K562 (cell line): ENCODE measurements around the gene ALOXE3. TPM values are rescaled to one million over a fixed set of nuclear protein-coding genes. Genes with fewer than 3 reads are reported as not detected.

Experiments used
- ATAC-seq: fragments of 200-7000 bp; cut with Tn5 transposase; 3 replicates; pipeline ENCODE4 v1.9.1; 2020; ENCODE audit warnings: moderate library complexity
- BruUV-seq: library from RNA; stranded (reverse); fragments of 400-500 nt; replicated peaks from 2 replicates; lab custom pipeline; 2021; lab: Mats Ljungman, UMichigan
- CTCF ChIA-PET: fragments of 300-600 bp; formaldehyde crosslinking; extraction: SDS; loops from one replicate; lab custom pipeline; 2021; ENCODE audit warnings: low intra/inter-chr PET ratio; lab: Yijun Ruan, JAX
- POLR2A ChIA-PET: fragments of 300-600, 350-650 bp; sonication (Branson Sonifier 250); formaldehyde crosslinking; extraction: SDS; loops from one replicate; lab custom pipeline; 2021; ENCODE audit warnings: antibody characterized with exemption, inconsistent platforms; lab: Yijun Ruan, JAX
- DNase-seq, 4 experiments: peaks; one replicate each; pipeline versions ENCODE4 v3.0.0 to v3.0.0-alpha.2; 2011 to 2018; ENCODE audit warnings: low spot score in 3 of 4, mixed read lengths in 3 of 4; ENCODE audit errors: extremely low read depth in 1 of 4
- FAIRE-seq: peaks from 2 replicates; lab custom pipeline; 2011; peaks lifted over from hg19 to GRCh38; lab: Jason Lieb, UNC
- H2AFZ ChIP-seq: 2 replicates; pipeline ENCODE4 v1.6.0; 2011; ENCODE audit warnings: low read depth, low read length, control low read depth, inconsistent platforms
- H3K27ac ChIP-seq: fragments of 200-600 bp; 3 replicates; pipeline ENCODE4 v1.8.0; 2011; ENCODE audit warnings: low read depth, mild to moderate bottlenecking, control low read depth, inconsistent platforms, low read length, moderate library complexity, mixed read lengths; ENCODE audit errors: extremely low read depth
- H3K27me3 ChIP-seq, 2 experiments: fragments of 300-600 bp in 1 of 2; 2 replicates in 1 of 2; 3 replicates in 1 of 2; pipeline versions ENCODE4 v1.6.0 to v1.8.0; 2011; ENCODE audit warnings: inconsistent platforms in 2 of 2, low read length in 2 of 2, mild to moderate bottlenecking in 1 of 2, mixed read lengths in 1 of 2, moderate library complexity in 1 of 2; ENCODE audit not compliant: control insufficient read depth in 2 of 2, insufficient read depth in 2 of 2
- H3K36me3 ChIP-seq: fragments of 300-600 bp; 3 replicates; pipeline ENCODE4 v1.8.0; 2011; ENCODE audit warnings: mild to moderate bottlenecking, low read length, inconsistent platforms; ENCODE audit not compliant: control insufficient read depth, insufficient read depth
- H3K4me1 ChIP-seq, 2 experiments: fragments of 200-600 bp in 1 of 2; replicated peaks in 1 of 2; 2 replicates in 1 of 2; 3 replicates in 1 of 2; pipeline versions ENCODE4 v1.5.1 to v1.8.0; 2011; ENCODE audit warnings: inconsistent platforms in 2 of 2, low read length in 2 of 2, mild to moderate bottlenecking in 1 of 2, mixed read lengths in 1 of 2, moderate library complexity in 1 of 2; ENCODE audit not compliant: control insufficient read depth in 2 of 2, insufficient read depth in 2 of 2
- H3K4me2 ChIP-seq: 2 replicates; pipeline ENCODE4 v1.6.1; 2011; ENCODE audit warnings: low read length, control low read depth, inconsistent platforms, mixed read lengths; ENCODE audit not compliant: insufficient read depth
- H3K4me3 ChIP-seq: fragments of 200-600 bp; sonication (generic), shearing (Covaris generic); 2 replicates; pipeline ENCODE4 v1.5.1; 2016; ENCODE audit warnings: control low read depth, inconsistent platforms
- H3K79me2 ChIP-seq: fragments of 200-600 bp; 3 replicates; pipeline ENCODE4 v1.8.0; 2011; ENCODE audit warnings: low read length, inconsistent platforms; ENCODE audit not compliant: control insufficient read depth, insufficient read depth
- H3K9ac ChIP-seq, 2 experiments: 2 replicates each; pipeline versions ENCODE4 v1.6.0 to v1.6.1; 2011; ENCODE audit warnings: low read depth in 2 of 2, low read length in 2 of 2, control low read depth in 1 of 2, inconsistent platforms in 1 of 2, mild to moderate bottlenecking in 1 of 2, mixed read lengths in 1 of 2; ENCODE audit not compliant: insufficient read depth in 1 of 2
- H3K9me1 ChIP-seq: one replicate; pipeline ENCODE4 v1.6.0; 2011; ENCODE audit warnings: inconsistent platforms, mild to moderate bottlenecking, low read length, moderate library complexity; ENCODE audit not compliant: control insufficient read depth, insufficient read depth
- H3K9me3 ChIP-seq: replicated peaks from 2 replicates; pipeline ENCODE4 v1.5.1; 2011; ENCODE audit warnings: low read depth, low read length, inconsistent platforms; ENCODE audit not compliant: control insufficient read depth, insufficient read depth
- H4K20me1 ChIP-seq: replicated peaks from 2 replicates; pipeline ENCODE4 v1.6.1; 2011; ENCODE audit warnings: low read length, inconsistent platforms, mixed read lengths; ENCODE audit not compliant: control insufficient read depth, insufficient read depth
- ETV1 ChIP-seq: fragments of 450-650 bp; conservative IDR thresholded peaks from 2 replicates; pipeline ENCODE4 v1.6.1; 2016; ENCODE audit warnings: missing genetic modification characterization, control low read depth, low read depth, missing compliant biosample characterization
- HDAC8 ChIP-seq: fragments of 450-650 bp; IDR thresholded peaks from 2 replicates; pipeline ENCODE4 v1.6.1; 2016; ENCODE audit warnings: mild to moderate bottlenecking, missing genetic modification characterization, moderate library complexity, missing compliant biosample characterization
- MLX ChIP-seq, 2 experiments: fragments of 450-650 bp in 1 of 2; sonication (generic) in 1 of 2; formaldehyde crosslinking; conservative IDR thresholded peaks; 2 replicates each; pipeline versions ENCODE4 v1.4.0 to v1.8.1; 2020 to 2022; ENCODE audit warnings: mild to moderate bottlenecking in 1 of 2, missing genetic modification reagents in 1 of 2
- NEUROD1 ChIP-seq: fragments of 150-350 bp; IDR thresholded peaks from 2 replicates; pipeline ENCODE4 v1.6.1; 2014; ENCODE audit warnings: borderline replicate concordance, low read length, low read depth; ENCODE audit not compliant: partially characterized antibody
- NFATC3 ChIP-seq: fragments of 450-650 bp; IDR thresholded peaks from 2 replicates; pipeline ENCODE4 v1.6.1; 2017; ENCODE audit warnings: mild to moderate bottlenecking
- PHF8 ChIP-seq: fragments of 200-600 bp; sonication (generic); IDR thresholded peaks from 2 replicates; pipeline ENCODE4 v1.6.1; 2012; ENCODE audit warnings: mixed run types, mild to moderate bottlenecking, inconsistent platforms, low read length, moderate library complexity, borderline replicate concordance
- PML ChIP-seq: IDR thresholded peaks from 2 replicates; pipeline ENCODE4 v1.6.1; 2012; ENCODE audit warnings: low read length, inconsistent platforms
- POLR3G ChIP-seq: IDR thresholded peaks from 2 replicates; pipeline ENCODE4 v1.6.1; 2011; ENCODE audit not compliant: insufficient read length, insufficient replicate concordance; ENCODE audit errors: extremely low read depth
- RBBP5 ChIP-seq: fragments of 200-600 bp; sonication (generic); IDR thresholded peaks from 2 replicates; pipeline ENCODE4 v1.6.1; 2012; ENCODE audit warnings: borderline replicate concordance, mild to moderate bottlenecking, low read length, control low read depth, inconsistent platforms; ENCODE audit not compliant: insufficient read depth, poor library complexity, severe bottlenecking
- ZNF57 ChIP-seq: fragments of 450-650 bp; formaldehyde crosslinking; IDR thresholded peaks from 2 replicates; pipeline ENCODE4 v1.4.0; 2020; ENCODE audit warnings: mild to moderate bottlenecking, moderate library complexity
- ZNF707 ChIP-seq: fragments of 250-450 bp; sonication (Bioruptor Pico); conservative IDR thresholded peaks from 2 replicates; pipeline ENCODE4 v1.8.0; 2022; ENCODE audit warnings: inconsistent platforms, mild to moderate bottlenecking, moderate library complexity
- WGBS: fragments of 100-300 bp; shearing (Covaris generic); methylation state at CpG from one replicate; pipeline ENCODE4 v1.1.6; 2016; ENCODE audit warnings: low coverage, mixed read lengths; ENCODE audit not compliant: insufficient coverage; ENCODE audit errors: missing lambda C conversion rate; 5-methylcytosine and 5-hydroxymethylcytosine counted together
- in situ Hi-C: fragments of 300-500 bp; cut with MboI; formaldehyde crosslinking; loops from 4 replicates; pipeline ENCODE4 v1.15.0; 2018; ENCODE audit warnings: inconsistent platforms, mixed read lengths
- intact Hi-C: fragments of 100-400 bp; cut with micrococcal nuclease; formaldehyde crosslinking; loops from 2 replicates; pipeline ENCODE4 v1.14.2; 2022
- polyA plus RNA-seq, 8 experiments: library from polyadenylated mRNA; depleted of rRNA in 4 of 8; stranded (reverse) in 5 of 8; unstranded in 3 of 8; fragments of >200 nt; fragmentation: Nextera tagmentation in 2 of 8; fragmentation: Illumina TruSeq in 1 of 8; extraction: Ambion mirVana in 2 of 8; extraction: Trizol in 1 of 8; gene quantifications; 2 replicates each; pipeline versions ENCODE4 v1.2.1 to v1.2.3, GENCODE V29; 2011 to 2014; ENCODE audit warnings: inconsistent platforms in 1 of 8, missing spikeins in 1 of 8
- total RNA-seq, 7 experiments: library from RNA; depleted of rRNA in 6 of 7; stranded (reverse); fragments of >200 nt in 6 of 7; fragmentation: Illumina TruSeq in 2 of 7; extraction: Trizol in 2 of 7; gene quantifications; 2 replicates each; pipeline versions ENCODE4 v1.2.1 to v1.2.3, GENCODE V29; 2011 to 2021; ENCODE audit warnings: low replicate concordance in 1 of 7
- TF ChIP-seq, protein P1 (sequence below): fragments of 250-450 bp; sonication (Bioruptor Pico); IDR thresholded peaks from 2 replicates; pipeline ENCODE4 v1.5.0; 2022; ENCODE audit warnings: mild to moderate bottlenecking

ALOXE3 gene
- total and polyA plus RNA-seq, 9 of the 15 experiments (the other 6 are each of a cell fraction or from before 2014, with no cell fraction given) = 0.04 TPM; not detected in 8

- TF ChIP-seq HDAC8 (tag) = no peak
- no peak for TF ChIP-seq NEUROD1
These were observed 12.3 kb downstream of the ALOXE3 start (continued) for GRCh38 chr17:8105957-8106398.

DNA sequence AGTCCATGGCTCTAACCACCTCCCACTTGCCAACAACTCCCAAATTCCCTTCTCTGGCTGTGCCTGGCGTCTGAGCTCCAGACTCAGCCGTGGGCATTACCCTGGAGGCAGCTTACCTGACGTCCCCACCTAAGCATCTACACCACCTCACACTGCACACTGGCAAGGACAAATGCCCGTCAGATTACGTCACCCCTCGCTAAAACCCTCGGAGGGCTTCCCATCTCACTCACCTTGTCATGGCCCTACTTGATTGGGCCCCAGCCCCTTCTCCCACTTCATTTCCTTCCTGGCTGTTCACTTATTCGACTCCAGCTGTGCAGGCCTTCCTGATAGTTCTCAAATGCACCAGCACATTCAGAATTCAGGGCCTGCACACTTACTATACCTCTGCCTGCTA, 13.4 kb downstream of the ALOXE3 start:
- CTCF ChIA-PET = no interaction called here
- Histone ChIP-seq H3K79me2 (no peaks in the 10 kb centered on the region), H3K4me3 (no peak overlapping the region), H3K36me3 (no peaks in the 10 kb centered on the region)
- in situ Hi-C loops = no loop called here
- 51% methylated on average over 8 of the region's 8 CpGs for WGBS
- BruUV-seq = no TSS peak
- TF ChIP-seq POLR3G (no peak), ZNF57 (no peak), NFATC3 (no peak), PML (no peak), ZNF707 (CRISPR knock-in tag) (no peak), RBBP5 (no peak), ETV1 (tag) (no peak), MLX (CRISPR knock-in tag; conservative IDR thresholded peaks at IDR 0.05) (no peak), PHF8 (no peak)
- TF ChIP-seq, protein P1, sequence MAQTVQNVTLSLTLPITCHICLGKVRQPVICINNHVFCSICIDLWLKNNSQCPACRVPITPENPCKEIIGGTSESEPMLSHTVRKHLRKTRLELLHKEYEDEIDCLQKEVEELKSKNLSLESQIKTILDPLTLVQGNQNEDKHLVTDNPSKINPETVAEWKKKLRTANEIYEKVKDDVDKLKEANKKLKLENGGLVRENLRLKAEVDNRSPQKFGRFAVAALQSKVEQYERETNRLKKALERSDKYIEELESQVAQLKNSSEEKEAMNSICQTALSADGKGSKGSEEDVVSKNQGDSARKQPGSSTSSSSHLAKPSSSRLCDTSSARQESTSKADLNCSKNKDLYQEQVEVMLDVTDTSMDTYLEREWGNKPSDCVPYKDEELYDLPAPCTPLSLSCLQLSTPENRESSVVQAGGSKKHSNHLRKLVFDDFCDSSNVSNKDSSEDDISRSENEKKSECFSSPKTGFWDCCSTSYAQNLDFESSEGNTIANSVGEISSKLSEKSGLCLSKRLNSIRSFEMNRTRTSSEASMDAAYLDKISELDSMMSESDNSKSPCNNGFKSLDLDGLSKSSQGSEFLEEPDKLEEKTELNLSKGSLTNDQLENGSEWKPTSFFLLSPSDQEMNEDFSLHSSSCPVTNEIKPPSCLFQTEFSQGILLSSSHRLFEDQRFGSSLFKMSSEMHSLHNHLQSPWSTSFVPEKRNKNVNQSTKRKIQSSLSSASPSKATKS = no peak
- TF ChIP-seq, all 486 proteins: peak for 0
- Histone ChIP-seq H3K9ac (no peak overlapping the region), H3K4me2 (no peak overlapping the region), H3K4me1 (peaks cover 10 to 14% of the 10 kb centered on the region in 2 experiments; a peak in 4 of 5 replicates), H4K20me1 (no peaks in the 10 kb centered on the region), H3K9me1 (no peaks in the 10 kb centered on the region), H3K27me3 (no peaks in the 10 kb centered on the region), H3K9me3 (no peaks in the 10 kb centered on the region), H3K27ac (no peak overlapping the region), H2AFZ (no peak overlapping the region)
- ATAC-seq = no peak
- POLR2A ChIA-PET = interaction anchor here (0.8 to 1.4 kb wide), 2 partner anchors 42 to 82 kb away, joined by 3 to 5 read pairs; no protein-coding TSS in a partner anchor
- intact Hi-C loops = no loop called here
- no peak for FAIRE-seq
- DNase-seq = no peak
